A549 (cell line): Measurements from ENCODE around the gene ROR2. TPM values are rescaled to one million over a fixed set of nuclear protein-coding genes. Genes with fewer than 3 reads are reported as not detected.

Experiments used
- ATAC-seq, 2 experiments: fragments of 200-7000 bp in 1 of 2; fragments of >200 bp in 1 of 2; cut with Nextera tagmentation in 1 of 2; cut with Tn5 transposase in 1 of 2; 3 replicates each; pipeline versions ENCODE4 v1.8.0 to v1.9.1; 2018 to 2020; ENCODE audit warnings: mild to moderate bottlenecking in 1 of 2, moderate library complexity in 1 of 2
- CTCF ChIA-PET: fragments of 300-600 bp; sonication (Branson Sonifier 250); formaldehyde crosslinking; extraction: SDS; loops from one replicate; lab custom pipeline; 2021; ENCODE audit warnings: antibody characterized with exemption, inconsistent platforms; lab: Yijun Ruan, JAX
- POLR2A ChIA-PET: fragments of 350-600 bp; formaldehyde crosslinking; extraction: SDS; loops from one replicate; lab custom pipeline; 2021; ENCODE audit warnings: antibody characterized with exemption, inconsistent platforms; lab: Yijun Ruan, JAX
- DNase-seq, 2 experiments: peaks; one replicate each; pipeline versions ENCODE4 v3.0.0 to v3.0.0-alpha.2; 2011 to 2016; ENCODE audit warnings: low read depth in 1 of 2, low spot score in 1 of 2
- FAIRE-seq: peaks from 2 replicates; lab custom pipeline; 2011; peaks lifted over from hg19 to GRCh38; lab: Jason Lieb, UNC
- H3K27ac ChIP-seq, 2 experiments: fragments of >200 bp; sonication (Bioruptor Twin); formaldehyde crosslinking; 3 replicates each; pipeline ENCODE4 v1.5.1; 2016 to 2017
- H3K4me1 ChIP-seq: fragments of >200 bp; sonication (Bioruptor Twin); formaldehyde crosslinking; 3 replicates; pipeline ENCODE4 v1.6.1; 2016
- H3K4me2 ChIP-seq: fragments of >200 bp; sonication (Bioruptor Twin); formaldehyde crosslinking; 3 replicates; pipeline ENCODE4 v1.6.1; 2016
- H3K4me3 ChIP-seq: fragments of >200 bp; sonication (Bioruptor Twin); formaldehyde crosslinking; 3 replicates; pipeline ENCODE4 v1.5.1; 2016
- H3K9me3 ChIP-seq: fragments of >200 bp; sonication (Bioruptor Twin); formaldehyde crosslinking; 3 replicates; pipeline ENCODE4 v1.6.1; 2016
- BHLHE40 ChIP-seq: IDR thresholded peaks from 2 replicates; pipeline ENCODE4 v1.6.1; 2012; ENCODE audit warnings: low read depth, low read length, inconsistent platforms
- CEBPB ChIP-seq, 2 experiments: fragments of >200 bp in 1 of 2; sonication (Bioruptor Twin) in 1 of 2; formaldehyde crosslinking in 1 of 2; IDR thresholded peaks; 2 replicates each; pipeline ENCODE4 v1.6.1; 2012 to 2016
- EHF ChIP-seq: fragments of 250-450 bp; sonication (Bioruptor Pico); IDR thresholded peaks from 2 replicates; pipeline ENCODE4 v1.5.0; 2020; ENCODE audit warnings: mild to moderate bottlenecking
- EHMT2 ChIP-seq: fragments of 200-600 bp; sonication (generic); IDR thresholded peaks from 2 replicates; pipeline ENCODE4 v1.6.1; 2016; ENCODE audit warnings: antibody characterized with exemption, low read depth, mild to moderate bottlenecking, moderate library complexity
- EP300 ChIP-seq, 2 experiments: fragments of >200 bp; sonication (Bioruptor Twin); formaldehyde crosslinking; IDR thresholded peaks; 2 replicates in 1 of 2; 3 replicates in 1 of 2; pipeline ENCODE4 v1.6.1; 2016 to 2017
- GATA3 ChIP-seq: IDR thresholded peaks from 2 replicates; pipeline ENCODE4 v1.6.1; 2012; ENCODE audit warnings: borderline replicate concordance
- HDAC2 ChIP-seq: fragments of 200-600 bp; sonication (generic); IDR thresholded peaks from 2 replicates; pipeline ENCODE4 v1.6.1; 2016
- HEYL ChIP-seq: fragments of 250-450 bp; sonication (Bioruptor Pico); IDR thresholded peaks from 2 replicates; pipeline ENCODE4 v1.8.0; 2021; ENCODE audit warnings: mild to moderate bottlenecking, moderate library complexity
- HOXA7 ChIP-seq: fragments of 250-450 bp; sonication (Bioruptor Pico); IDR thresholded peaks from 2 replicates; pipeline ENCODE4 v1.5.0; 2020; ENCODE audit warnings: mild to moderate bottlenecking, moderate library complexity
- KDM1A ChIP-seq: fragments of 200-600 bp; sonication (generic); IDR thresholded peaks from 2 replicates; pipeline ENCODE4 v1.6.1; 2016; ENCODE audit warnings: low read depth, mild to moderate bottlenecking
- MAFK ChIP-seq: fragments of 450-650 bp; IDR thresholded peaks from 2 replicates; pipeline ENCODE4 v1.6.1; 2014; ENCODE audit not compliant: partially characterized antibody
- MAX ChIP-seq: IDR thresholded peaks from 2 replicates; pipeline ENCODE4 v1.6.1; 2012
- MAZ ChIP-seq: fragments of 150-350 bp; IDR thresholded peaks from 2 replicates; pipeline ENCODE4 v1.6.1; 2014; ENCODE audit warnings: antibody characterized with exemption, low read depth, low read length, borderline replicate concordance
- MYC ChIP-seq: IDR thresholded peaks from 2 replicates; pipeline ENCODE4 v1.6.1; 2012; ENCODE audit warnings: mild to moderate bottlenecking, inconsistent platforms, low read length, improper control_type of control experiment, borderline replicate concordance
- NPAS2 ChIP-seq: fragments of 250-450 bp; sonication (Bioruptor Pico); IDR thresholded peaks from 2 replicates; pipeline ENCODE4 v1.8.0; 2022; ENCODE audit warnings: mild to moderate bottlenecking, moderate library complexity, borderline replicate concordance
- POLR2AphosphoS2 ChIP-seq: conservative IDR thresholded peaks from 2 replicates; pipeline ENCODE4 v1.6.1; 2012; ENCODE audit warnings: low read length, improper control_type of control experiment, inconsistent platforms
- RARB ChIP-seq: fragments of 250-450 bp; sonication (Bioruptor Pico); IDR thresholded peaks from 2 replicates; pipeline ENCODE4 v1.8.0; 2021; ENCODE audit warnings: mild to moderate bottlenecking, moderate library complexity
- RCOR1 ChIP-seq: fragments of 150-350 bp; IDR thresholded peaks from 2 replicates; pipeline ENCODE4 v1.6.1; 2014; ENCODE audit warnings: antibody characterized with exemption, low read length, low read depth
- RFX5 ChIP-seq: fragments of 450-650 bp; IDR thresholded peaks from 2 replicates; pipeline ENCODE4 v1.7.1; 2014; ENCODE audit warnings: antibody characterized with exemption, mild to moderate bottlenecking, moderate library complexity
- SMC3 ChIP-seq: fragments of >200 bp; sonication (Bioruptor Twin); formaldehyde crosslinking; IDR thresholded peaks from 3 replicates; pipeline ENCODE4 v1.6.1; 2018; ENCODE audit warnings: inconsistent platforms
- ZFP36 ChIP-seq: fragments of 450-650 bp; IDR thresholded peaks from 2 replicates; pipeline ENCODE4 v1.6.1; 2014; ENCODE audit warnings: borderline replicate concordance; ENCODE audit not compliant: partially characterized antibody
- ZNF302 ChIP-seq: fragments of 250-450 bp; sonication (Bioruptor Pico); IDR thresholded peaks from 2 replicates; pipeline ENCODE4 v1.9.0; 2021; ENCODE audit warnings: inconsistent platforms, mild to moderate bottlenecking, moderate library complexity
- ZSCAN20 ChIP-seq: fragments of 250-450 bp; sonication (Bioruptor Pico); IDR thresholded peaks from 2 replicates; pipeline ENCODE4 v1.8.0; 2022; ENCODE audit warnings: mild to moderate bottlenecking, moderate library complexity
- WGBS: methylation state at CpG from one replicate; pipeline ENCODE4 v1.1.6; 2017; ENCODE audit errors: missing lambda C conversion rate; 5-methylcytosine and 5-hydroxymethylcytosine counted together
- polyA plus RNA-seq, 4 experiments: library from polyadenylated mRNA; depleted of rRNA in 3 of 4; stranded (reverse); fragments of >200 nt; fragmentation: RNase III in 1 of 4; extraction: RNeasy Plus Mini Kit Qiagen cat#74134 plus additional on column Dnase treatment in 1 of 4; gene quantifications; 2 replicates in 3 of 4; 3 replicates in 1 of 4; pipeline ENCODE4 v1.2.3, GENCODE V29; 2011 to 2017

The ROR2 gene
- polyA plus RNA-seq, 2 of the 4 experiments (the other 2 are of a cell fraction) = 0.12 to 0.53 TPM

- Histone ChIP-seq H3K4me1 (peaks cover 46% of the 10 kb centered on the region), H3K9me3 (no peaks in the 10 kb centered on the region), H3K4me3 (no peak overlapping the region), H3K4me2 (0 out of 3 replicates have a peak overlapping the region, but pooled peaks have one; percentile 10), H3K27ac (no peak overlapping the region; a peak in 1 of 6 replicates)
- ATAC-seq (peak in 1 of 2 experiments; percentile 43; a peak in 1 of 6 replicates), DNase-seq (no peak), FAIRE-seq (no peak)
- POLR2A ChIA-PET = no interaction called here
- TF ChIP-seq MYC (no peak), EP300 (IDR thresholded peaks at IDR 0.05) (no peak), EHF (CRISPR knock-in tag) (no peak), ZNF302 (CRISPR knock-in tag) (no peak), KDM1A (no peak), NPAS2 (CRISPR knock-in tag) (no peak), SMC3 (no peak), BHLHE40 (no peak), MAZ (no peak), RARB (CRISPR knock-in tag) (no peak)
- CTCF ChIA-PET = interaction anchor here (0.6 to 0.8 kb wide), 3 partner anchors 9 to 147 kb away, joined by 3 to 5 read pairs (median 4); no protein-coding TSS in a partner anchor
Observed at GRCh38 chr9:91534374-91534773, 415.7 kb downstream of the ROR2 start.

GRCh38 chr9:91533382-91533781 is 416.6 kb downstream of the ROR2 start:
- TF ChIP-seq BHLHE40 (no peak), RCOR1 (no peak), GATA3 (no peak), RFX5 (no peak)
- peaks cover 46% of the 10 kb centered on the region for H3K4me1 ChIP-seq
- H3K27ac ChIP-seq = no peak overlapping the region
- H3K4me2 ChIP-seq = no peak overlapping the region
- 71% methylated on average over 7 of the region's 7 CpGs for WGBS
- H3K4me3 ChIP-seq = no peak overlapping the region
- FAIRE-seq = no peak
- H3K9me3 ChIP-seq = no peaks in the 10 kb centered on the region
- no peak for ATAC-seq
- no peak for DNase-seq
- CTCF ChIA-PET = no interaction called here
- POLR2A ChIA-PET = no interaction called here

- Histone ChIP-seq H3K27ac (no peak overlapping the region), H3K9me3 (peaks cover 3% of the 10 kb centered on the region; the same call in 1 of the 3 replicates), H3K4me3 (no peak overlapping the region), H3K4me2 (no peak overlapping the region), H3K4me1 (peaks cover 46% of the 10 kb centered on the region)
- WGBS = 79% methylated on average over 3 of the region's 3 CpGs
- TF ChIP-seq NPAS2 (CRISPR knock-in tag) (no peak), MAFK (peak; percentile 95), HOXA7 (no peak), BHLHE40 (no peak), ZSCAN20 (CRISPR knock-in tag) (no peak)
- CTCF ChIA-PET = no interaction called here
- ATAC-seq = no peak
- POLR2A ChIA-PET = no interaction called here
- FAIRE-seq = no peak
- DNase-seq = no peak
Observed at GRCh38 chr9:91532325-91532724, 417.7 kb downstream of the ROR2 start.

- 8% methylated on average over 2 of the region's 2 CpGs for WGBS
- H3K4me1 ChIP-seq = peaks cover 32% of the 10 kb centered on the region
- DNase-seq (no peak), ATAC-seq (no peak), FAIRE-seq (no peak)
- ChIA-PET CTCF (no interaction called here), POLR2A (no interaction called here)
- no peak overlapping the region for H3K4me3 ChIP-seq
- H3K9me3 ChIP-seq = peaks cover 4% of the 10 kb centered on the region; the same call in 2 of the 3 replicates
- peak overlapping the region; percentile 53 for H3K4me2 ChIP-seq
- TF ChIP-seq MAX (no peak), HEYL (CRISPR knock-in tag) (no peak), NPAS2 (CRISPR knock-in tag) (no peak), POLR2AphosphoS2 (no peak), EHMT2 (no peak), ZFP36 (no peak), HDAC2 (no peak), CEBPB (IDR thresholded peaks at IDR 0.05) (peak in 1 of 2 experiments; percentile 62; a peak in 2 of 4 replicates)
- H3K27ac ChIP-seq = no peak overlapping the region; a peak in 1 of 6 replicates
Observed at GRCh38 chr9:91530829-91531228, 419.2 kb downstream of the ROR2 start.
